Tibial nerve (tissue), 4 donors: ENCODE results near the gene ABLIM2. TPM values are rescaled to one million over a fixed set of nuclear protein-coding genes. Genes with fewer than 3 reads are reported as not detected.

Source experiments
- DNase-seq, 2 donors: peaks; one replicate each; pipeline ENCODE4 v3.0.0-alpha.2; 2019; ENCODE audit warnings: low spot score in 2 of 2
- H3K27ac ChIP-seq, 4 donors: fragments of 200-600 bp; sonication (generic) in 3 of 4; one replicate each; pipeline ENCODE4 v1.5.1; 2017 to 2019; ENCODE audit warnings: mild to moderate bottlenecking in 1 of 4
- H3K27me3 ChIP-seq, 2 donors: fragments of 200-600 bp; sonication (generic) in 1 of 2; one replicate each; pipeline versions ENCODE4 v1.5.1 to v1.6.0; 2017 to 2019
- H3K36me3 ChIP-seq, 3 donors: fragments of 200-600 bp; sonication (generic); one replicate each; pipeline ENCODE4 v1.5.1; 2018 to 2019
- H3K4me1 ChIP-seq, 4 donors: fragments of 200-600 bp; sonication (generic) in 3 of 4; one replicate each; pipeline ENCODE4 v1.5.1; 2017 to 2019
- H3K4me3 ChIP-seq, 4 donors: fragments of 200-600 bp; sonication (generic) in 3 of 4; one replicate each; pipeline ENCODE4 v1.5.1; 2017 to 2019; ENCODE audit warnings: mild to moderate bottlenecking in 1 of 4, moderate library complexity in 1 of 4
- H3K9me3 ChIP-seq, 4 donors: fragments of 200-600 bp; sonication (generic) in 3 of 4; one replicate each; pipeline ENCODE4 v1.5.1; 2017 to 2019
- CTCF ChIP-seq, 5 experiments: fragments of 200-600 bp in 3 of 5; fragments of 450-650 bp in 2 of 5; sonication (generic) in 3 of 5; IDR thresholded peaks; one replicate each; pipeline ENCODE4 v1.5.1; 2016 to 2019; ENCODE audit warnings: antibody characterized with exemption in 5 of 5, mild to moderate bottlenecking in 3 of 5, moderate library complexity in 2 of 5
- EP300 ChIP-seq, 2 donors: sonication (generic); formaldehyde crosslinking; IDR thresholded peaks; one replicate each; pipeline ENCODE4 v1.6.1; 2017; ENCODE audit warnings: antibody characterized with exemption in 2 of 2, mild to moderate bottlenecking in 1 of 2
- POLR2A ChIP-seq, 2 donors: fragments of 450-650 bp; IDR thresholded peaks; one replicate each; pipeline ENCODE4 v1.6.1; 2017; ENCODE audit warnings: antibody characterized with exemption in 2 of 2, mild to moderate bottlenecking in 2 of 2, moderate library complexity in 2 of 2
- WGBS, 2 donors: methylation state at CpG; one replicate each; pipeline ENCODE4 v1.1.5; 2018; 5-methylcytosine and 5-hydroxymethylcytosine counted together
- total RNA-seq, 4 donors: library from RNA; depleted of rRNA; stranded (reverse); fragments of >200 nt; gene quantifications; one replicate each; pipeline ENCODE4 v1.1.0, GENCODE V29; 2016

ABLIM2 gene
- total RNA-seq, 4 donors from 2014 or later = 29.1 to 125 (median 41.7) TPM

- Histone ChIP-seq H3K27ac (no peak overlapping the region), H3K4me1 (peaks cover 0 to 7% (median 2%) of the 10 kb centered on the region in 4 donors), H3K27me3 (no peaks in the 10 kb centered on the region), H3K36me3 (peaks cover 0 to 17% (median 0%) of the 10 kb centered on the region in 3 donors), H3K4me3 (no peak overlapping the region), H3K9me3 (no peaks in the 10 kb centered on the region)
- DNase-seq = no peak
- TF ChIP-seq POLR2A (IDR thresholded peaks at IDR 0.05) (no peak), EP300 (IDR thresholded peaks at IDR 0.05) (no peak), CTCF (IDR thresholded peaks at IDR 0.05) (no peak)
- WGBS, 2 donors = 85 to 91% methylated on average over 9 to 14 of the region's 14 CpGs
Measured at GRCh38 chr4:8108991-8109390, 49.6 kb downstream of the ABLIM2 start.

DNA sequence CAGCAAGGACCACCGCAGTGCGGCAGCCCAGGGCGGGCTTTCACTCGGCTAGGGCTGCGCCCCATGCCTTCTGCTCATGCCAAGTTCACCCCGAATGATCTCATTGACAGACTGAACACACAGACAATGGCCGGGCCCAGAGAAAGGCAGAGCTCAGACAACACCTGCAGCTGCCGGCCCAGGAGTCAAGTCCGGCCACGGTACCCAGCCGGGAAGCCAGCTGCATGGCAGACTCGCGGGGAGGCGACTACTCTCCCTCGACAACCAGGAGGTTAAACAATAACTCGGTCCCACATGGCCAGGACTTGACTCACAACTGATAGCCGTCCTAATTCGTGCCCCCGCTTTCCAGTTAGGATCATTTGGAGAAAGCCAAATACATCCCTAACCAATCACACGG is 50.4 kb downstream of the ABLIM2 start:
- TF ChIP-seq CTCF (IDR thresholded peaks at IDR 0.05) (no peak), POLR2A (IDR thresholded peaks at IDR 0.05) (no peak)
- Histone ChIP-seq H3K27me3 (no peaks in the 10 kb centered on the region), H3K36me3 (peaks cover 0 to 17% (median 0%) of the 10 kb centered on the region in 3 donors), H3K4me1 (no peaks in the 10 kb centered on the region), H3K27ac (no peak overlapping the region), H3K9me3 (no peaks in the 10 kb centered on the region), H3K4me3 (no peak overlapping the region)
- no peak for DNase-seq
- WGBS, 2 donors = 74 to 90% methylated on average over 15 to 18 of the region's 20 CpGs

- Histone ChIP-seq H3K4me3 (no peak overlapping the region), H3K36me3 (peaks cover 0 to 17% (median 0%) of the 10 kb centered on the region in 3 donors), H3K27ac (no peak overlapping the region), H3K27me3 (no peaks in the 10 kb centered on the region), H3K4me1 (peaks cover 0 to 1% (median 0%) of the 10 kb centered on the region in 4 donors), H3K9me3 (no peaks in the 10 kb centered on the region)
- no peak for DNase-seq
- 89 to 92% methylated on average over 6 to 11 of the region's 11 CpGs for WGBS, 2 donors
- TF ChIP-seq EP300 (IDR thresholded peaks at IDR 0.05) (no peak), POLR2A (IDR thresholded peaks at IDR 0.05) (no peak), CTCF (IDR thresholded peaks at IDR 0.05) (no peak)
Measured at GRCh38 chr4:8107146-8107657, 51.4 kb downstream of the ABLIM2 start.

- Histone ChIP-seq H3K4me1 (peaks cover 0 to 8% (median 0%) of the 10 kb centered on the region in 4 donors), H3K27me3 (no peaks in the 10 kb centered on the region), H3K36me3 (peaks cover 0 to 17% (median 0%) of the 10 kb centered on the region in 3 donors), H3K9me3 (no peaks in the 10 kb centered on the region), H3K4me3 (no peak overlapping the region), H3K27ac (no peak overlapping the region)
- DNase-seq = no peak
- whole genome bisulfite sequencing, 2 donors = 85 to 89% methylated on average over 22 to 24 of the region's 24 CpGs
- TF ChIP-seq EP300 (IDR thresholded peaks at IDR 0.05) (no peak), POLR2A (IDR thresholded peaks at IDR 0.05) (no peak), CTCF (IDR thresholded peaks at IDR 0.05) (no peak)
Measured at GRCh38 chr4:8106451-8107025, 52.1 kb downstream of the ABLIM2 start.

- Histone ChIP-seq H3K27me3 (no peaks in the 10 kb centered on the region), H3K9me3 (no peaks in the 10 kb centered on the region), H3K36me3 (peaks cover 0 to 17% (median 0%) of the 10 kb centered on the region in 3 donors), H3K4me3 (no peak overlapping the region), H3K27ac (no peak overlapping the region), H3K4me1 (peaks cover 0 to 17% (median 0%) of the 10 kb centered on the region in 4 donors)
- TF ChIP-seq EP300 (IDR thresholded peaks at IDR 0.05) (no peak), CTCF (IDR thresholded peaks at IDR 0.05) (no peak), POLR2A (IDR thresholded peaks at IDR 0.05) (no peak)
- DNase-seq = no peak
- WGBS, 2 donors = 81 to 86% methylated on average over 32 of the region's 32 CpGs
Measured at GRCh38 chr4:8105306-8106100, 53.1 kb downstream of the ABLIM2 start.
